ENCODE data around the gene LRFN4. TPM values are rescaled to one million over a fixed set of nuclear protein-coding genes. Genes with fewer than 3 reads are reported as not detected.

The LRFN4 gene
- total RNA-seq (2016; rRNA removed; fragmentation: Illumina TruSeq; extraction: Trizol) (4.4 and 6.8 TPM in 2 replicates), polyA plus RNA-seq (2011; rRNA removed) (1.3 and 2.4 TPM in 2 replicates), polyA minus RNA-seq (2011; rRNA and poly(A)+ RNA removed; ENCODE audit: low replicate concordance) (3.9 and 38.9 TPM in 2 replicates), Bru-seq, nascent RNA (percentile 28 among the genes with signal in this experiment), BruChase-seq, experiment 1, labeled RNA remaining after a 6-hour chase (percentile 67 among the genes with signal in this experiment), BruChase-seq, experiment 2, labeled RNA remaining after a 2-hour chase (percentile 55 among the genes with signal in this experiment)
- total RNA-seq (2016; cell fraction: cytosol; rRNA removed; fragmentation: Illumina TruSeq; extraction: Trizol; ENCODE audit: low read depth), result 1.1 TPM in 2 replicates
- 3.5 and 6.4 TPM in 2 replicates for total RNA-seq (2016; cell fraction: insoluble cytoplasmic fraction; rRNA removed; fragmentation: Illumina TruSeq; extraction: Trizol)
- total RNA-seq (2016; cell fraction: membrane; rRNA removed; fragmentation: Illumina TruSeq; extraction: Trizol), result 4.1 and 5.5 TPM in 2 replicates
- 2.9 and 5.5 TPM in 2 replicates for total RNA-seq (2016; cell fraction: nucleus; rRNA removed; fragmentation: Illumina TruSeq; extraction: Trizol)
- polyA plus RNA-seq (2011; cell fraction: cytosol; rRNA removed), result 1.7 and 3.3 TPM in 2 replicates
- 7.1 and 9.6 TPM in 2 replicates for polyA plus RNA-seq (2011; cell fraction: nucleus; rRNA removed)
- 1.2 and 2.5 TPM in 2 replicates for polyA plus RNA-seq (2012)
- polyA plus RNA-seq (2016; cell fraction: cytosol; fragmentation: Illumina TruSeq; extraction: Trizol; ENCODE audit: low read depth), result 1.4 and 1.5 TPM in 2 replicates
- 3.8 and 4.4 TPM in 2 replicates for polyA plus RNA-seq (2016; cell fraction: insoluble cytoplasmic fraction; fragmentation: Illumina TruSeq; extraction: Trizol; ENCODE audit: low read depth)
- polyA plus RNA-seq (2016; cell fraction: membrane; fragmentation: Illumina TruSeq; extraction: Trizol; ENCODE audit: low read depth), result 3.3 and 4.1 TPM in 2 replicates
- polyA plus RNA-seq (2016; cell fraction: nucleus; fragmentation: Illumina TruSeq; extraction: Trizol; ENCODE audit: insufficient read depth, low read depth), result 7.3 and 8.5 TPM in 2 replicates
- 2.7 and 3.0 TPM in 2 replicates for polyA minus RNA-seq (2011; cell fraction: cytosol; rRNA and poly(A)+ RNA removed)
- 1.1 and 1.5 TPM in 2 replicates for polyA minus RNA-seq (2011; cell fraction: nucleus; rRNA and poly(A)+ RNA removed)
- long read RNA-seq, experiment 1, partial matches to known transcripts, result 1 of 2 reads
- long read RNA-seq, experiment 1, other reads (novel, unspliced or antisense), result 0 of 2 reads
- long read RNA-seq, experiment 2, transcript LRFN4-201 (2 exons, 2,431 nt), result major isoform, 21 of 34 reads
- long read RNA-seq, experiment 2, partial matches to known transcripts, result 2 of 34 reads
- long read RNA-seq, experiment 2, other reads (novel, unspliced or antisense), result 11 of 34 reads

- POLR2A ChIA-PET, result interaction anchor here (0.8 to 2.7 kb wide), 7 partner anchors 10 to 179 kb away, joined by 3 to 24 read pairs (median 3); partner anchors contain the start of genes C11orf86, RBM4B and RCE1
- Histone ChIP-seq H4K20me1 (ENCODE audit: insufficient read depth, low read length) (no peaks in the 10 kb centered on the region), H3K9me3 (ENCODE audit: low read length) (no peaks in the 10 kb centered on the region), H3K4me1 (ENCODE audit: insufficient read depth, low read length) (peaks cover 11% of the 10 kb centered on the region), H3K79me2 (ENCODE audit: insufficient read depth, low read length) (no peaks in the 10 kb centered on the region), H3K4me2 (ENCODE audit: low read depth, low read length) (peak within 1 kb of the TSS; percentile 71), H2AFZ (ENCODE audit: low read length) (no peak within 1 kb of the TSS), H3K27ac (ENCODE audit: extremely low read length, insufficient read depth, low read length) (peak within 1 kb of the TSS; percentile 43), H3K27me3 (ENCODE audit: control insufficient read depth in 1 of 2, insufficient read depth in 2 of 2, low read length in 2 of 2) (no peaks in the 10 kb centered on the region), H3K36me3 (replicated peaks in 1 of 2; ENCODE audit: control insufficient read depth in 1 of 2, insufficient read depth in 2 of 2, low read length in 2 of 2) (peaks cover 3 to 8% of the 10 kb centered on the region in 2 experiments; a peak in 2 of 5 replicates), H3K4me3 (replicated peaks in 1 of 3; ENCODE audit: insufficient read depth in 1 of 3, low read depth in 2 of 3, low read length in 3 of 3) (peak within 1 kb of the TSS; percentile 49 to 67 (median 63); a peak in 5 of 6 replicates), H3K9ac (ENCODE audit: insufficient read depth, low read depth, low read length) (peak within 1 kb of the TSS; percentile 59)
- no peak for DNase-seq (ENCODE audit: low spot score)
- ATAC-seq, result peak; percentile 40
- WGBS (ENCODE audit: low lambda C conversion rate), result 88% methylated on average over 66 of the region's 103 CpGs
- intact Hi-C loops (cut with micrococcal nuclease; ENCODE audit: unreplicated experiment), result no loop called here
- no TSS peak for BruUV-seq (replicated peaks)
- CTCF ChIA-PET (ENCODE audit: low intra/inter-chr PET ratio, low total read pairs), result no interaction called here
- FAIRE-seq, result no peak
- in situ Hi-C loops (cut with HindIII; ENCODE audit: extremely low pct_ligation_motif_present, low pct_unique_long_range_greater_than_20kb), result no loop called here
- TF ChIP-seq BCL6 (CRISPR knock-in tag; IDR thresholded peaks at IDR 0.05) (no peak), NRL (CRISPR knock-in tag; IDR thresholded peaks at IDR 0.05; ENCODE audit: borderline replicate concordance) (peak; percentile 18; the same call in 1 of the 2 replicates), SOX13 (IDR thresholded peaks at IDR 0.05) (no peak), SOX13 (CRISPR knock-in tag; conservative IDR thresholded peaks at IDR 0.05 in 1 of 2, IDR thresholded peaks at IDR 0.05 in 1 of 2) (no peak), ASH2L (IDR thresholded peaks at IDR 0.05; ENCODE audit: insufficient read length, low read depth, low read length) (peak; percentile 13), HMG20B (CRISPR knock-in tag; conservative IDR thresholded peaks at IDR 0.05) (no peak), KDM2A (CRISPR knock-in tag; IDR thresholded peaks at IDR 0.05; ENCODE audit: borderline replicate concordance, low read depth) (peak; percentile 56; the same call in 1 of the 2 replicates), PLSCR1 (CRISPR knock-in tag; IDR thresholded peaks at IDR 0.05; ENCODE audit: borderline replicate concordance) (no peak), SNRNP70 (IDR thresholded peaks at IDR 0.05; ENCODE audit: low read depth, low read length) (no peak), TEF (CRISPR knock-in tag; IDR thresholded peaks at IDR 0.05) (no peak), ZNF143 (CRISPR knock-in tag; IDR thresholded peaks at IDR 0.05) (no peak), AGO1 (IDR thresholded peaks at IDR 0.05; ENCODE audit: low read depth, low read length, poor library complexity, severe bottlenecking) (peak; percentile 71)
Observed at GRCh38 chr11:66856496-66857233, at the start of gene LRFN4. LRFN4 (plus strand) TSS chr11:66857064; CDS start chr11:66857745, 681 bp downstream.
